GM18868 (cell line): ENCODE measurements around the gene HK2.

ENCODE experiments used
- ATAC-seq: cut with Tn5 transposase; IDR thresholded peaks from one replicate; pipeline ENCODE4 v1.9.1; 2021; ENCODE audit warnings: mild to moderate bottlenecking, moderate library complexity; ENCODE audit not compliant: unreplicated experiment

HK2 gene

GRCh38 chr2:74930811-74931486 is 97.0 kb downstream of the HK2 start:
- ATAC-seq: no peak

- ATAC-seq: no peak
Observed at GRCh38 chr2:74931940-74932339, 98.0 kb downstream of the HK2 start.

- no peak for ATAC-seq
Observed at GRCh38 chr2:74935975-74936391, 102.1 kb downstream of the HK2 start.

- ATAC-seq: no peak
Observed at GRCh38 chr2:74937221-74937880, 103.4 kb downstream of the HK2 start.

GRCh38 chr2:74938264-74938663 is 104.3 kb downstream of the HK2 start:
- ATAC-seq: no peak

- ATAC-seq: no peak
Observed at GRCh38 chr2:74939919-74940812, 106.2 kb downstream of the HK2 start.

GRCh38 chr2:74941284-74941683 is 107.4 kb downstream of the HK2 start:
- no peak for ATAC-seq

- ATAC-seq: no peak
Observed at GRCh38 chr2:74942263-74942662, 108.3 kb downstream of the HK2 start.
